T-helper 2 cell treated with Interferon-gamma antibody and Interleukin-4, amounts not matched to agents 5 μg/mL and 100 μg/mL, for 36 hours (primary cell): ENCODE data around the gene ZNF207.

ENCODE experiments used
- DNase-seq: peaks from one replicate; pipeline ENCODE4 v3.0.0; 2021; ENCODE audit warnings: low spot score
- H3K27ac Mint-ChIP-seq: one replicate; pipeline ENCODE4 v1.8.0; 2021; ENCODE audit warnings: mild to moderate bottlenecking, mixed read lengths
- H3K27me3 Mint-ChIP-seq: one replicate; pipeline ENCODE4 v1.8.0; 2021; ENCODE audit warnings: low read depth, mixed read lengths
- H3K36me3 Mint-ChIP-seq: one replicate; pipeline ENCODE4 v1.8.0; 2021; ENCODE audit warnings: low read depth, mixed read lengths
- H3K4me1 Mint-ChIP-seq: one replicate; pipeline ENCODE4 v1.8.0; 2021; ENCODE audit warnings: low read depth, mixed read lengths
- H3K4me3 Mint-ChIP-seq: one replicate; pipeline ENCODE4 v1.8.0; 2022; ENCODE audit warnings: mild to moderate bottlenecking, moderate library complexity, mixed read lengths
- H3K9me3 Mint-ChIP-seq: one replicate; pipeline ENCODE4 v1.8.0; 2021; ENCODE audit warnings: mixed read lengths

ZNF207 gene

GRCh38 chr17:32320847-32321246 is 29.1 kb upstream of the ZNF207 start:
- no peak overlapping the region for H3K27ac Mint-ChIP-seq
- H3K4me1 Mint-ChIP-seq, result peaks cover 37% of the 10 kb centered on the region
- no peak overlapping the region for H3K4me3 Mint-ChIP-seq
- DNase-seq, result no peak
- H3K36me3 Mint-ChIP-seq, result no peaks in the 10 kb centered on the region
- H3K27me3 Mint-ChIP-seq, result peaks cover under 1% of the 10 kb centered on the region
- H3K9me3 Mint-ChIP-seq, result no peaks in the 10 kb centered on the region

GRCh38 chr17:32323046-32323445 is 26.9 kb upstream of the ZNF207 start:
- H3K36me3 Mint-ChIP-seq, result no peaks in the 10 kb centered on the region
- DNase-seq, result no peak
- no peaks in the 10 kb centered on the region for H3K27me3 Mint-ChIP-seq
- H3K4me1 Mint-ChIP-seq, result peaks cover 35% of the 10 kb centered on the region
- H3K9me3 Mint-ChIP-seq, result no peaks in the 10 kb centered on the region
- peak overlapping the region; percentile 8 for H3K4me3 Mint-ChIP-seq
- peak overlapping the region; percentile 14 for H3K27ac Mint-ChIP-seq

- Mint-ChIP-seq H3K27me3 (no peaks in the 10 kb centered on the region), H3K27ac (peak overlapping the region; percentile 63), H3K36me3 (no peaks in the 10 kb centered on the region), H3K4me3 (peak overlapping the region; percentile 32), H3K4me1 (peaks cover 33% of the 10 kb centered on the region), H3K9me3 (no peaks in the 10 kb centered on the region)
- peak; percentile 45 for DNase-seq
These were observed 26.0 kb upstream of the ZNF207 start for GRCh38 chr17:32323811-32324491.

DNA sequence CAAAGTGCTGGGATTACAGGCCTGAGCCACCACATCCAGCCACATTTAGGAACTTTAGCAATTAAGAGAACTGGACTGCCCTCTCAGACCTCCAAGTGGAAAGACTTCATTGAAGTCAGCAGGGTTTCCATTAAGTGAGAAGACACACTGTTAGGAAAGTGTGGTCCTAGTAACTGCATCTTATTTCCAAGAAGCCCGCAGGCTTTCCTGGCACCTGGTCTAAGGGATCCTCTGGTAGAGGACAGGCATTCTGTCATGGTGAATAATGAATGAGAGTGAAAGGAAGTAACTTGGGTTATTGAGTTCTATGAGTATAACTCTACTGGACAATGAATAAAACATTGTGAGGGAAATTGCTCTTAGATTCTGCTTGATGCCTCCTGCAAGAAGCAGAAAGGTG is 22.0 kb upstream of the ZNF207 start:
- Mint-ChIP-seq H3K4me1 (peaks cover 48% of the 10 kb centered on the region), H3K36me3 (peaks cover 3% of the 10 kb centered on the region), H3K27ac (no peak overlapping the region), H3K4me3 (no peak overlapping the region), H3K27me3 (no peaks in the 10 kb centered on the region), H3K9me3 (no peaks in the 10 kb centered on the region)
- no peak for DNase-seq

DNA sequence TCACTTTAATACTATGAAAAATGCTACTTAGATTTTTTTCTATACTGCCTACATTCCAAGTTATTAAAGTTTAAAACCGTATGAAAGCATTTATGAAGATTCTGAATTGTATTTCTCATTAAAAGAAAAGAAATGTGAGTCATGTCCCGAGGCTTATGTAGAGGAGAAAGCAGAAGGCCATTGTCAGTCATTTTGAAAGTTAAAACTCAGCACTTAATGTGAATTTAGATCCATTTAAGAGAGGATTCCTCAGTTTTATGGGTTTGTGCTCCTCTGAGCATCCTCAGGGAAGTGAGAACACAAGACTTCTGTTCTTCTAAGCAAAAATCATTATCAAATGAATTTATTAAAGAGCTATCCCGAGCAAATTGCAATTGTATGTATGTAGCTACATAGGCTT is 19.8 kb upstream of the ZNF207 start:
- no peaks in the 10 kb centered on the region for H3K27me3 Mint-ChIP-seq
- no peak for DNase-seq
- peak overlapping the region; percentile 55 for H3K4me3 Mint-ChIP-seq
- peaks cover 16% of the 10 kb centered on the region for H3K36me3 Mint-ChIP-seq
- peaks cover 42% of the 10 kb centered on the region for H3K4me1 Mint-ChIP-seq
- no peaks in the 10 kb centered on the region for H3K9me3 Mint-ChIP-seq
- peak overlapping the region; percentile 70 for H3K27ac Mint-ChIP-seq

DNA sequence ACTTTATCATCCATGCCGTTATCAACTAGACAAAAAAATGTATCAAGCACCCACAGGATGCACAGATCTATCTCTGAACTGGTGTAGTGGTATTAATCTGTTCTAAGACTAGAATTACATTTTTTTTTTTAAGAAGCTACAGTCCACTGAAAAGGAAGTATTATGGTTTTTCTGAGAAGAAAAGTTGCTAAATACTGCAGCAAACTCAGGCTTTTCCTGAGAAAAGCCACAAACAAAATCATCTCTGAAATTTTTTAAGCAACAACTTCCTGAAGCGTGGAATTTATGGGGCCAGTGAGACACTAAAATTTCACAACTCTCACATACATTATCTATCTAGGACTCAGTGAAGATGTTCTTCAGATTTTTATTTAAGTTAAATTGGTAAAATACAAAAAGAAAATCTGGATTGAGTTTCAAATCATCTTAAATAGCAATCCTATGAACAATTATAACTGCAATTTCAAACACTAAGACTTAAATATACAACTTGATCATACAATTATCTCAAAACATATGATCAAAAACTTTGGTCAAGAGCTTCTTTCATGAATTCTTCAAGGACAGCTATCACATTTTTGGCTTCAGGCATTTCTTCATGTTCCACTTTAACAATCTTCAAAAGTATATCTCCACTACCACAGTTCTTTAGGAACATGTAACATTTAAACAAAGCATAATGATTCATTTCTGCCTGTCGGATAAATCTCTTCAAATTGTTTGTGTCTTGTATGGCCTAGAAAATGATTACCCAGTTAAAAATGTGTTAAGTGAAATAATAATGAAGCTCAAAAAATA is 18.5 kb upstream of the ZNF207 start:
- Mint-ChIP-seq H3K9me3 (no peaks in the 10 kb centered on the region), H3K36me3 (peaks cover 26% of the 10 kb centered on the region), H3K27ac (peak overlapping the region; percentile 70), H3K4me3 (peak overlapping the region; percentile 55), H3K27me3 (no peaks in the 10 kb centered on the region), H3K4me1 (peaks cover 44% of the 10 kb centered on the region)
- no peak for DNase-seq

DNA sequence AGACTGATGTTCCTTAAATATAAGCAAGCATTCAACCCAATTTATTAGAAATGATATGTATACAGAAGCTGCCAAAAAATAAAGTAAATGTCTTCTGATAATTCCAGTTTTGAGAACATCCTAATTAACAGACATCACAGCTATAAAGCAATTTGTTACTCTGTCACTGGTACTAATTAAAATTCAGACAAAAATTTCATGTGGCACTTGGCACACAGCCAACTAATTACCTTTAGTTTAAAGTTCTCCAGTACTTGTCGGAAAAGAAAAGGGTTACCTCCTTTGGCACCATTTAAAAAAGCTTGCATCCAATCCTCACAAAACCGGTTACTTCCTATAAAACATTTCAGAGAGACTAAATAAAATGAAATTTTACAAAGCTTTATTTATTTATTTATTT is 16.8 kb upstream of the ZNF207 start:
- H3K36me3 Mint-ChIP-seq, result peaks cover 31% of the 10 kb centered on the region
- H3K27me3 Mint-ChIP-seq, result no peaks in the 10 kb centered on the region
- H3K4me1 Mint-ChIP-seq, result peaks cover 36% of the 10 kb centered on the region
- H3K4me3 Mint-ChIP-seq, result no peak overlapping the region
- no peak for DNase-seq
- H3K27ac Mint-ChIP-seq, result no peak overlapping the region
- H3K9me3 Mint-ChIP-seq, result no peaks in the 10 kb centered on the region

GRCh38 chr17:32335046-32335445 is 14.9 kb upstream of the ZNF207 start:
- H3K9me3 Mint-ChIP-seq, result no peaks in the 10 kb centered on the region
- no peak overlapping the region for H3K4me3 Mint-ChIP-seq
- no peak for DNase-seq
- peaks cover 35% of the 10 kb centered on the region for H3K36me3 Mint-ChIP-seq
- no peaks in the 10 kb centered on the region for H3K27me3 Mint-ChIP-seq
- H3K27ac Mint-ChIP-seq, result peak overlapping the region; percentile 26
- H3K4me1 Mint-ChIP-seq, result peaks cover 35% of the 10 kb centered on the region

DNA sequence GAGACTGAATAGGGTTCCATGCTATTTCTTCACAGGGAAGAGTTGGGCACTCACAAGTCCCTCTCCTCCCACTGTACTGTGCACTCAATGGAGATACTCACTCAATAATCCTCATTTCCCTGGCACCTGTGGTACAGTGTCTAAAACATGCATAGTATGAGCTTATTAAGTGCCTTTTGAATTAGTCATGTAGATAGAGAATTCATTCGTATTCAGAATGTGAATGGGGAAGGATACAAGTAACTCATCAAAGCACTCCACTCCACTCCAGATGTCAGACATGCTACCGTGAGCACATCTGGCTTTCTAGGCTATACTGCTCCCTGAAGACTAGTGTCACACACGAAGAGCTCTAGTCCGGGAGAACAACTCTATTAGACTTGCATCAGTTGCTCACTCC is 14.3 kb upstream of the ZNF207 start:
- Mint-ChIP-seq H3K4me1 (peaks cover 31% of the 10 kb centered on the region), H3K4me3 (no peak overlapping the region), H3K27me3 (no peaks in the 10 kb centered on the region), H3K36me3 (peaks cover 35% of the 10 kb centered on the region), H3K27ac (no peak overlapping the region), H3K9me3 (no peaks in the 10 kb centered on the region)
- DNase-seq, result no peak

GRCh38 chr17:32341141-32341856 is 8.7 kb upstream of the ZNF207 start:
- peak overlapping the region; percentile 93 for H3K27ac Mint-ChIP-seq
- peak overlapping the region; percentile 90 for H3K4me3 Mint-ChIP-seq
- peak; percentile 50 for DNase-seq
- H3K9me3 Mint-ChIP-seq, result no peaks in the 10 kb centered on the region
- peaks cover 22% of the 10 kb centered on the region for H3K4me1 Mint-ChIP-seq
- H3K27me3 Mint-ChIP-seq, result no peaks in the 10 kb centered on the region
- peaks cover 12% of the 10 kb centered on the region for H3K36me3 Mint-ChIP-seq

DNA sequence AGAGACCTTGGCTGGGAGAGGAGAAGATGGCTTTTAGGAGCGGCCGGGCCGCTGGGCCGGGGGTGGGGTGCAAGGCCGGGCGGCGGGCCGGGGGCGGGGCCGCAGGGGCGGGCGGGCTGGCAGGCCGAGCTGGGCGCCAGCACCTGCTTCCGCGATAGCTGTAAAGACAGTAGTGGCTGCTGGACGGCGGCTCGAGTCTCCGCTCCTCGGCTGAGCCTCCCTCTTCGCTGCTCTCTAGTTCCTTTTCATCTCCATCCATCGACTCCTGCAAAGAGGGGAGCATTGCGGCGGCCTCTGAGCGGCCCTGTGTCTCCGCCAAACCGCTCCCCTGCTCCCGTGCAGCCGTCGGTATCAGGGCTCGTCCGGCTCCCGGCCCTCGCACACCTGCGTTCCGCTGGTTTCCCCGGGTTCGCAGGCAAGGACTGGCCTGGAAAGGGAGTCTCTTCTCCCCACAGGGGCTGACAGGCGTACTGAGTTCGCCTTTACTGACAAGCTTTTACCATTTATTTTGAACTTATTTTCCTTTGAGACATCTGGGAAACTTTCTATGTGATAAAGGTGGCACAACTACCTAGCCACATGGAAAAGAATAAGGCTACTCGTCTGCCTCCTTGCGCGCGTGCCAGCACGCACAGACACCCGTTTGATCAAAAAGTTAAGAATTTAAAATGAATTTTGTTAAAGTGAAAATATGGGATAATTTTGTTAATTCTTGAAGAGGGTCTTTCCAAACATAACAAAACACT is 7.9 kb upstream of the ZNF207 start, which contains the start of gene C17orf75:
Gene C17orf75, minus strand, starts transcription at position 317 of the 746 bp plus-strand sequence. Its CDS starts 34 bp downstream, at position 283.
- H3K9me3 Mint-ChIP-seq, result no peaks in the 10 kb centered on the region
- peaks cover 22% of the 10 kb centered on the region for H3K4me1 Mint-ChIP-seq
- peak within 1 kb of the TSS; percentile 93 for H3K27ac Mint-ChIP-seq
- H3K27me3 Mint-ChIP-seq, result no peaks in the 10 kb centered on the region
- H3K36me3 Mint-ChIP-seq, result peaks cover 9% of the 10 kb centered on the region
- peak; percentile 76 for DNase-seq
- H3K4me3 Mint-ChIP-seq, result peak within 1 kb of the TSS; percentile 90

DNA sequence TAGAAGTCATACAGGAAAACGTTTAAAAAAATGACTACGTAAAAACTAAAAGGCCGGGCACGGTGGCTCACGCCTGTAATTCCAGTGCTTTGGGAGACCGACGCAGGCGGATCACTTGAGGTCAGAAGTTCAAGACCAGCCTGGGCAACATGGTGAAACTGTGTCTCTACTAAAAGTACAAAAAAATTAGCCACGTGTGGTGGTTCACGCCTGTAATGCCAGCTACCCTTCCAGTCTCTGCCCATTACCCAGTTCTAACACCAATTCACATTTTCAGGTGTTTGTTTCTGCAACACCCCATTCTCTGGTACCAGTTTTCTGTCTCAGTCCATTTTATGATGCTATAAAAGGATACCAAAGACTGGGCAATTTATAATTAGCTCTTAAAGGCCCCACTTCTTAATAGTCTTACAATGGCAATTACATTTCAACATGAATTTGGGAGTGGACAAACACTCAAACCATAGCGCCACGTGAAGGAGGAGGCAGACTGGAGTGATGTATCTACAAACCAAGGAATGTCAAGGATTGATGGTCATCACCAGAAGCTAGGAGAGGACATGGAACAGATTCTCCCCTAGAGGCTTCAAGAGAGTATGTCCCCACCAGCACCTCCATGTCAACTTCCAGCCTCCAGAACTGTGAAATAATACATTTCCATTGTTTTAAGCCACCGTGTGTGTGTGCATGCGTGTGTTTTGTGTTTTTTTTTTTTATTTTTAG is 7.2 kb upstream of the ZNF207 start:
- H3K27ac Mint-ChIP-seq, result peak overlapping the region; percentile 73
- peaks cover 22% of the 10 kb centered on the region for H3K4me1 Mint-ChIP-seq
- H3K27me3 Mint-ChIP-seq, result no peaks in the 10 kb centered on the region
- H3K9me3 Mint-ChIP-seq, result no peaks in the 10 kb centered on the region
- DNase-seq, result no peak
- H3K4me3 Mint-ChIP-seq, result peak overlapping the region; percentile 90
- H3K36me3 Mint-ChIP-seq, result peaks cover 9% of the 10 kb centered on the region
